Measurements from ENCODE around the gene TOGARAM2.

DNA sequence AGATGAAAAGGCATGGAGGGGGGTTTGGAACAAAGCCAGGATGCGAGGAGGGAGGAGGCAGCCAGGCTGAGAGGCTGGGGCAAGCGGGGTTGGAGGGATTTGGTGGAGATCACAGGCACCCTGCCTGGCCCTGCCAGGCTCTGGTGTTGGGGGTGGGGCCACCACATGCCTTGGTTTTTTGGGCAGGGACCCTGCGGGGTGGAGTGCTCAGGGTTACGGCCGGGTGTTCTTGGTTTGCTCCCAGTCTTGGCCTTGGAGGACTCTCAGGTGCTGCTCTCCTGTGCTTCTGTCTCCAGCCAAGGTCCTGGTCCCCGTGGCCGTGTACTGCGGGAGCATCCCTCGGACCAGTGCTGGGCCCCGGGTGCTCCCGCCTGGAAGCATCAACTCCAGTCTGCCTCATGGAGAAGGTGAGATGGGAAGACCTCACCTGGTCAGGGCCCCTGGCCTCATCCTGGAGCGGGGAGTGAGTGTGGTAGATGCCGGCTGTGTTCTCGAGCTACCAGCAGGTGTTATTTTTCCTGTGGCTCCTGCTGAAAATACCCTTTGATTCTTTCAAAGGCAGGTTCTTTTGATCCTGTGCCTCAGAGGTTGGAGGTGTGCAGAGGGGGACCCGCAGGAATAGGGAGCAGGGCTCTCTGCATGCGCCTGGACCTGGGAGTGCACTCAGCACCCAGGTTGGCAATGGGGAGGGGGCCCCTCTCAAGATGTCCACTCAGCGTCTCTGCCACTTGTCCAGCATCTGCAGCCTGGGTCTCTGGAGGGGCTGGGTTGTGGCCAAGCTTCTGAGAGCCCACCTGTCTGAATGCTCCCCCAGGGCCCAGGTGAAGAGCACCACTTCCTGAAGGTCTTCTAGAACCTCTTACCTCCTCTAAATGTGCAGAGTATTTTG, 17.0 kb downstream of the TOGARAM2 start:
- TF ChIP-seq, protein P1, sequence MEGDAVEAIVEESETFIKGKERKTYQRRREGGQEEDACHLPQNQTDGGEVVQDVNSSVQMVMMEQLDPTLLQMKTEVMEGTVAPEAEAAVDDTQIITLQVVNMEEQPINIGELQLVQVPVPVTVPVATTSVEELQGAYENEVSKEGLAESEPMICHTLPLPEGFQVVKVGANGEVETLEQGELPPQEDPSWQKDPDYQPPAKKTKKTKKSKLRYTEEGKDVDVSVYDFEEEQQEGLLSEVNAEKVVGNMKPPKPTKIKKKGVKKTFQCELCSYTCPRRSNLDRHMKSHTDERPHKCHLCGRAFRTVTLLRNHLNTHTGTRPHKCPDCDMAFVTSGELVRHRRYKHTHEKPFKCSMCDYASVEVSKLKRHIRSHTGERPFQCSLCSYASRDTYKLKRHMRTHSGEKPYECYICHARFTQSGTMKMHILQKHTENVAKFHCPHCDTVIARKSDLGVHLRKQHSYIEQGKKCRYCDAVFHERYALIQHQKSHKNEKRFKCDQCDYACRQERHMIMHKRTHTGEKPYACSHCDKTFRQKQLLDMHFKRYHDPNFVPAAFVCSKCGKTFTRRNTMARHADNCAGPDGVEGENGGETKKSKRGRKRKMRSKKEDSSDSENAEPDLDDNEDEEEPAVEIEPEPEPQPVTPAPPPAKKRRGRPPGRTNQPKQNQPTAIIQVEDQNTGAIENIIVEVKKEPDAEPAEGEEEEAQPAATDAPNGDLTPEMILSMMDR (IDR thresholded peaks at IDR 0.05 in 4 of 5, conservative IDR thresholded peaks at IDR 0.05 in 1 of 5) = no peak
- no peak for TF ChIP-seq POLR2A (IDR thresholded peaks at IDR 0.05)
